GM12872 (cell line): Measurements from ENCODE around the gene SPIN1.

Source experiments
- TF ChIP-seq, protein P1 (sequence below): IDR thresholded peaks from 3 replicates; pipeline ENCODE4 v1.5.1; 2011; ENCODE audit warnings: low read depth, mild to moderate bottlenecking, low read length, moderate library complexity; ENCODE audit not compliant: insufficient read depth

The SPIN1 gene

DNA sequence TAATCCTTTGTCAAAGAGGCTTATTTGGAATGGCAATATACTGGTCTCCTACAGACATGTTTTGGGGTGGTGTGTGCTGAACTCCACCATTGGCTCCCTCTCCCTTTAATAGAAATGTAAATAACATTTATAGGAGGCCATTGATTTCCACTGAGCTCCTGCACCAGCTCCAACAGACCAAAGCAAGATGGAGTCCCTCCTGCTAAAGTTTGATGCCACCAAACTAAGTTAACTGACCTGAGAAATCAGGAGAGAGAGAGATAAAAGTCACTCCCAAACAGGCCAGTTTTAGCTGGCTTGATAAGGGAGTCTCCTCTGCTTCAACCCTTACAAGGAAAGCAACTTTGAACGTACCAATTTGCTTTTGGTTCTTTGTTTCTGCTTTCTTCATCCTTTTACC, 8.1 kb upstream of the SPIN1 start:
- TF ChIP-seq, protein P1, sequence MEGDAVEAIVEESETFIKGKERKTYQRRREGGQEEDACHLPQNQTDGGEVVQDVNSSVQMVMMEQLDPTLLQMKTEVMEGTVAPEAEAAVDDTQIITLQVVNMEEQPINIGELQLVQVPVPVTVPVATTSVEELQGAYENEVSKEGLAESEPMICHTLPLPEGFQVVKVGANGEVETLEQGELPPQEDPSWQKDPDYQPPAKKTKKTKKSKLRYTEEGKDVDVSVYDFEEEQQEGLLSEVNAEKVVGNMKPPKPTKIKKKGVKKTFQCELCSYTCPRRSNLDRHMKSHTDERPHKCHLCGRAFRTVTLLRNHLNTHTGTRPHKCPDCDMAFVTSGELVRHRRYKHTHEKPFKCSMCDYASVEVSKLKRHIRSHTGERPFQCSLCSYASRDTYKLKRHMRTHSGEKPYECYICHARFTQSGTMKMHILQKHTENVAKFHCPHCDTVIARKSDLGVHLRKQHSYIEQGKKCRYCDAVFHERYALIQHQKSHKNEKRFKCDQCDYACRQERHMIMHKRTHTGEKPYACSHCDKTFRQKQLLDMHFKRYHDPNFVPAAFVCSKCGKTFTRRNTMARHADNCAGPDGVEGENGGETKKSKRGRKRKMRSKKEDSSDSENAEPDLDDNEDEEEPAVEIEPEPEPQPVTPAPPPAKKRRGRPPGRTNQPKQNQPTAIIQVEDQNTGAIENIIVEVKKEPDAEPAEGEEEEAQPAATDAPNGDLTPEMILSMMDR, result no peak

DNA sequence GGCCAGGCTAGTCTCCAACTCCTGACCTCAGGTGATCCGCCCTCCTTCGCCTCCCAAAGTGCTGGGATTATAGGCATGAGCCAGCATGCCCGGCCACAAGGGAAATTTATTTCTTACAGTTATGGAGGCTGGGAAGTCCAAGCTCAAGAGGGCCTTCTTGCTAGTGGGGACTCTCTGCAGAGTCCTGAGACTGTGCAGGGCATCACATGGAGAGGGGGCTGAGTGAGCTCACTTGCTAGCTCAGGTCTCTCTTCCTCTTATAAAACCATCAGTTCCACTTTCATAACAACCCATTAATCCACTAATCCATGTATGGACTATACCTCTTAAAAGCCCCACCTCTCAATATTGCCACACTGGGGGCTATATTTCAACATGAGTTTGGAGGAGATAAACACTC, 5.1 kb upstream of the SPIN1 start:
- TF ChIP-seq, protein P1, result no peak

DNA sequence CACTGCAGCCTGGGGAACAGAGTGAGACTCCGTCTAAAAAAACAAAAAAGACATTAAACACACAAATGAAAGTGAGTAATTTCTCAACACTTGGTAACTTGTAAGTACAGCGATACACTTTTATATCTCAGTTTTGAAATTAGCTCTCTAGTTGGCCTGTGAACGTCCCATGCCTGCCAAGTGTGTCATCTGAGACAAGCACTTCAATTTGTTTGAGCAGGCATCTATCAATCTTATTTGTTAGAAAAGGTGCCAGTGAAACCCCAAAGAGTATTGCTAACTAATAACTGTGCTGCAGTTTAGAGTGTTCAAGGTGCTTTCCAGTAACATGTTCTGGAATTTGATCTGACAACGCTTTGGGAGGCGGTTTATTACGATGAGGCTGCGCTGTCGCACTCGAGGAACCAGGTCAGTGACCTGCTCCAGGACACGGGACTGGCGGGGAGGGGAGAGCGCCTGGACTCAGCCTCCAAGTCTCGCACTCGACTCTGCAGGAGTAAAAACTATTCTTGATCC, 1.1 kb upstream of the SPIN1 start:
- TF ChIP-seq, protein P1, result no peak

DNA sequence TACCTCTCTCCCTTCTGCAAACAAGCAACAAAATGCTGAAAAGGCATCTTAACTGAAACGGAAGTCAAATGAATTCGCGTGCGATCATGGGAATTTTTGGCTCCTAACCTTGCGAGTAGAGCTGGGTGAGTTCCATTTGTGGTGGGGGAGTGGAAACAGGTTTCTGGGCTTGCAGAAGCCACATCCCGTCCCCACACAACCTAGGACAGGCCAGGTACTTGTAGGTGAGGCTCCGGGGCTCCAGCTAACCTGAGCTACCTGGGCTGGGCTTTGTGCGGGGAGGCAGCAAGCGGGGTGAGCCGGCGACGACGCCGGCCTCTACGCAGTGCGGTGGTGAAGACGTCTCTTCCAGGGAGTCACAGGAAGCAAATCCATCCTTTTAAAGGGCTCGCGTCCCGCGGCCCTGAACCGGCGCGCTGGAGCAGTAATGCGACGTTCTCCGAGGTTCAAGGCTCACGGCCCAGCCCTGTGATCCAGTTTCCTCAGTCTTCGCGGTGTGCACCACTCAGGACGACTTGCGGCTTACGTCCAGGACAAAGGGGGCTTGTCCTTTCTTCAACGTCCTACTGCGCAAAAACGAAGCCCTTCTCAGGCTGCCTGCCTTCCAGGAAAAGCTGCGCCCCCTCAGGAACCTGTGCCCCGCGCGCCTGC, 567 bp upstream of the SPIN1 start:
- TF ChIP-seq, protein P1, result no peak

DNA sequence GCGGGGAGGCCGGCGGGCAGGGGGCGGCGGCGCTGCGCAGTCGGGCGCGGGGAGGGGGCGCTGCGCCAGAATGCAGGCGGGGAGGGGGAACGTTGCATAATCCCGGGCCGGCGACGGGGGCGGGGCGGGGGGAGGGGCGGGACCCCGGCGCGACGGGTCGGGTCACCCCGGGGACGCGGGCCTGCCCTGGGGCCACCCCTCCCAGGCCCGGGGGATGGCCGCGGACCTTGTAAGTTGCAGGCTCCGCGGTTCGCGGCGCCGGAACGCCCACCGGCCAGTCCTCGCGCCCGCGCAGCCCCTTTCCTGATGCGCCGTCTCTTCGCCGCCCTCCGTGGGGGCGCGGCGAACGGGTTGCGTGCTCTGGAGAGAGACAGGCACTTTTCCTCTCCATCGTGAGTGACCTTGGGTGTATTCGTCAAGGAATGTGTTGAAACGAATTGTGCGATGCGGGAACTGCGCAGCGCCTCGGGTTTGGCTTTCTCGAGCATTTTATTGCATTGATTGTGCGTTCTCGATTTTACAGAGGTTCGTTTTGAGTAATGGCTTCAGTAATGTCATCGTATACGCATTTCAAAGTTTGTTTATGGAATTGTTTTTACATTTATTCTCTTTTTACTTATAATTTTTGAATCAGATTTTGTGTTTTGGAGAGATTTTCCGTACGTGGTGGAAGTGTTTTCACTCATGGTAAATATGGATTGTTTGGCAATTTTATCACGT, 802 bp downstream of the SPIN1 start:
- TF ChIP-seq, protein P1, result no peak

DNA sequence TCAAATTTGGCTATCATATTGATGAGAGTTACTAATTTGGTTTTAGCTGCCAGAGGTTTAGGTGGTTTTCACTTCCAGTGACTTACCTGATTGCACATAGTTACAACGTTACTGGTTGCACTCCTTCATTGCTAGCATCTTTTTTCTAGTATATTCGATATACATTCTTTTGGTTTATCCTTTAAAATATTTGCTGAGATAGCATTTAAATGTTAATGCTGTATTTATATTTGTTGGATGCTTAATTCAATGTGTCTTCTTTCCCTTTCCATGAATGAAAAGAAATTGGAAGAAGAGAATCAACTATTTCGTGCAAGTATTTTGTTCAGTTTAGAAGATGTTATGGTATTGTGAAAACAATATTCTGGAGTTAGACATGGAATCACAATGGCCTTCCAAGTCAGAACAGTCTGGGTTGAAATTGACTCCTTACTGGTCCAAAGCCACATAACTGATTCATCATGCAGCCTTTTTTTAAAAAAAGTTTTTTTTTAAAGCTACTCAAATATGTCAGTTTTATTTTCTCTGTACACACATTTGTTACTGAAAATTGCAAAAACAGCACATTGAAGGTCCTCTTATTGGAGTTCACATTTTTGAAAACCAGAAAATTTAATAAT, 2.2 kb downstream of the SPIN1 start:
- TF ChIP-seq, protein P1, result no peak

DNA sequence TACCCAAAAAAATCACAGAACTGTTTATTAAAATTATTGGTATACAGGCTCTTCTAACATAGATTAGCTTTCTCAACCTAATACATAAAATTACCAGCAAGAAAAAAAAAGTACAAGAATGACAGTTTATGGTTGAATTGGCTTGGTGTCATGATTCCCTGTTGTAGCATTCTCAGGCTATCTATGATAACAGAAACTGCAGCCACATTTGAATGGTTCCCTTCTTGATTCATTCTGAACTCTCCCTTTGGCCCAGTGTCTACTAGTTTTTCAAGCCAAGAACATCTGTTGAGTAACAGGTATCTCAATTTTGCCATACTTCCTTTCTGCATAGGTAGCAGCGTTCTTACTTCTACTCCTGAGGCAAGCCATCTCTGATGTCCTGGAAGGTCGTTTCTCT, 3.0 kb downstream of the SPIN1 start:
- TF ChIP-seq, protein P1, result no peak
